Liver (tissue), 9 donors: ENCODE measurements around the gene GPR39. TPM values are rescaled to one million over a fixed set of nuclear protein-coding genes. Genes with fewer than 3 reads are reported as not detected.

Experiments
- DNase-seq: peaks from one replicate; pipeline ENCODE4 v3.0.0-alpha.2; 2017; ENCODE audit warnings: low spot score
- H3K27ac ChIP-seq, 2 donors: one replicate each; pipeline ENCODE4 v1.7.0; 2013; ENCODE audit warnings: inconsistent platforms in 2 of 2, low read length in 2 of 2, control low read depth in 1 of 2, low read depth in 1 of 2, mild to moderate bottlenecking in 1 of 2
- H3K27me3 ChIP-seq, 4 donors: one replicate each; pipeline versions ENCODE4 v1.6.1 to v1.7.0; 2013; ENCODE audit warnings: low read length in 3 of 4, inconsistent platforms in 1 of 4, mild to moderate bottlenecking in 1 of 4, moderate library complexity in 1 of 4; ENCODE audit not compliant: control insufficient read depth in 4 of 4, insufficient read depth in 4 of 4
- H3K36me3 ChIP-seq, 4 donors: one replicate each; pipeline versions ENCODE4 v1.6.1 to v1.7.0; 2013; ENCODE audit warnings: low read length in 3 of 4, mild to moderate bottlenecking in 3 of 4, low read depth in 1 of 4, moderate library complexity in 1 of 4; ENCODE audit not compliant: control insufficient read depth in 4 of 4, insufficient read depth in 3 of 4
- H3K4me1 ChIP-seq, 4 donors: one replicate each; pipeline versions ENCODE4 v1.6.1 to v1.7.0; 2013; ENCODE audit warnings: low read length in 3 of 4, mild to moderate bottlenecking in 3 of 4, moderate library complexity in 1 of 4; ENCODE audit not compliant: control insufficient read depth in 4 of 4, insufficient read depth in 4 of 4
- H3K4me3 ChIP-seq, 3 donors: one replicate each; pipeline versions ENCODE4 v1.6.1 to v1.7.0; 2013; ENCODE audit warnings: low read length in 3 of 3, control low read depth in 1 of 3, low read depth in 1 of 3, mild to moderate bottlenecking in 1 of 3
- H3K9ac ChIP-seq, 2 donors: one replicate each; pipeline ENCODE4 v1.7.0; 2013; ENCODE audit warnings: low read length in 2 of 2, mild to moderate bottlenecking in 2 of 2, moderate library complexity in 2 of 2, control low read depth in 1 of 2, low read depth in 1 of 2
- H3K9me3 ChIP-seq, 4 donors: one replicate each; pipeline versions ENCODE4 v1.6.1 to v1.7.0; 2013; ENCODE audit warnings: low read length in 3 of 4; ENCODE audit not compliant: control insufficient read depth in 4 of 4
- CTCF ChIP-seq: fragments of 150-350 bp; IDR thresholded peaks from 2 replicates; pipeline ENCODE4 v1.5.1; 2017; ENCODE audit warnings: improper control_type of control experiment, low read depth, low read length; ENCODE audit not compliant: missing input control
- EGR1 ChIP-seq, 2 donors: IDR thresholded peaks; 2 replicates each; pipeline ENCODE4 v1.6.1; 2016 to 2018; ENCODE audit warnings: antibody characterized with exemption in 2 of 2, low read depth in 2 of 2
- FOXA1 ChIP-seq: IDR thresholded peaks from 2 replicates; pipeline ENCODE4 v1.6.1; 2016; ENCODE audit warnings: antibody characterized with exemption
- FOXA2 ChIP-seq: IDR thresholded peaks from 2 replicates; pipeline ENCODE4 v1.6.1; 2016; ENCODE audit warnings: antibody characterized with exemption
- GABPA ChIP-seq, 2 donors: IDR thresholded peaks in 1 of 2; conservative IDR thresholded peaks in 1 of 2; 2 replicates each; pipeline ENCODE4 v1.6.1; 2016; ENCODE audit warnings: antibody characterized with exemption in 2 of 2, mild to moderate bottlenecking in 1 of 2, moderate library complexity in 1 of 2
- HNF4A ChIP-seq, 2 donors: conservative IDR thresholded peaks; 2 replicates each; pipeline ENCODE4 v1.6.1; 2016; ENCODE audit warnings: antibody characterized with exemption in 2 of 2, mild to moderate bottlenecking in 2 of 2
- HNF4G ChIP-seq: IDR thresholded peaks from 2 replicates; pipeline ENCODE4 v1.6.1; 2016; ENCODE audit warnings: antibody characterized with exemption
- JUND ChIP-seq, 2 donors: IDR thresholded peaks; 2 replicates each; pipeline ENCODE4 v1.6.1; 2016; ENCODE audit warnings: antibody characterized with exemption in 2 of 2
- MAX ChIP-seq: IDR thresholded peaks from 2 replicates; pipeline ENCODE4 v1.6.1; 2016; ENCODE audit warnings: antibody characterized with exemption
- NR2F2 ChIP-seq: IDR thresholded peaks from 2 replicates; pipeline ENCODE4 v1.6.1; 2016; ENCODE audit warnings: antibody characterized with exemption
- RAD21 ChIP-seq, 2 donors: IDR thresholded peaks; 2 replicates each; pipeline ENCODE4 v1.6.1; 2016; ENCODE audit warnings: antibody characterized with exemption in 2 of 2, mild to moderate bottlenecking in 2 of 2
- REST ChIP-seq: IDR thresholded peaks from 2 replicates; pipeline ENCODE4 v1.6.1; 2016; ENCODE audit warnings: antibody characterized with exemption, mild to moderate bottlenecking
- RXRA ChIP-seq, 2 donors: IDR thresholded peaks; 2 replicates each; pipeline ENCODE4 v1.6.1; 2017 to 2018; ENCODE audit warnings: antibody characterized with exemption in 2 of 2, mild to moderate bottlenecking in 1 of 2
- SP1 ChIP-seq: IDR thresholded peaks from 2 replicates; pipeline ENCODE4 v1.6.1; 2018; ENCODE audit warnings: antibody characterized with exemption, mild to moderate bottlenecking
- TAF1 ChIP-seq: conservative IDR thresholded peaks from 2 replicates; pipeline ENCODE4 v1.6.1; 2016; ENCODE audit warnings: antibody characterized with exemption, mild to moderate bottlenecking
- YY1 ChIP-seq: IDR thresholded peaks from 2 replicates; pipeline ENCODE4 v1.6.1; 2016; ENCODE audit warnings: antibody characterized with exemption, mild to moderate bottlenecking
- ZBTB33 ChIP-seq: IDR thresholded peaks from 2 replicates; pipeline ENCODE4 v1.6.1; 2016; ENCODE audit warnings: antibody characterized with exemption
- WGBS: extraction: QIAGEN DNeasy Blood & Tissue Kit; methylation state at CpG from one replicate; pipeline ENCODE4 v1.1.7; 2013; 5-methylcytosine and 5-hydroxymethylcytosine counted together
- polyA plus RNA-seq, 2 donors: library from polyadenylated mRNA; stranded (reverse) in 1 of 2; unstranded in 1 of 2; fragments of 200-250 nt in 1 of 2; fragments of >200 nt in 1 of 2; fragmentation: Nextera tagmentation in 1 of 2; extraction: Ambion mirVana in 1 of 2; gene quantifications; one replicate each; pipeline versions ENCODE4 v1.2.1 to v1.2.3, GENCODE V29; 2013 to 2015
- total RNA-seq, 2 donors: library from RNA; depleted of rRNA; stranded (reverse); fragments of >200 nt; gene quantifications; one replicate each; pipeline ENCODE4 v1.2.3, GENCODE V29; 2014
- donor health status: healthy.
- donor health status: healthy.
- donor health status: healthy.
- donor health status: healthy.
- donor health status: healthy.

GPR39 gene
- total and polyA plus RNA-seq, 4 donors, result 2.2 to 13.0 (median 2.8) TPM

- H3K27ac ChIP-seq, result no peak overlapping the region
- no peak overlapping the region for H3K4me3 ChIP-seq
- no peak for DNase-seq
- no peaks in the 10 kb centered on the region for H3K27me3 ChIP-seq
- H3K9ac ChIP-seq, result no peak overlapping the region
- H3K4me1 ChIP-seq, result no peaks in the 10 kb centered on the region
- 85% methylated on average over 3 of the region's 3 CpGs for WGBS
- no peaks in the 10 kb centered on the region for H3K9me3 ChIP-seq
- no peaks in the 10 kb centered on the region for H3K36me3 ChIP-seq
- no peak for TF ChIP-seq REST
- no peak for TF ChIP-seq YY1
- no peak for TF ChIP-seq MAX
- TF ChIP-seq GABPA (IDR thresholded peaks at IDR 0.05 in 1 of 2, conservative IDR thresholded peaks at IDR 0.05 in 1 of 2), result no peak
- no peak for TF ChIP-seq ZBTB33
- no peak for TF ChIP-seq TAF1
- no peak for TF ChIP-seq FOXA2
- no peak for TF ChIP-seq HNF4A (conservative IDR thresholded peaks at IDR 0.05)
- no peak for TF ChIP-seq FOXA1
Measured at GRCh38 chr2:132573444-132574007, 156.9 kb downstream of the GPR39 start.

- Histone ChIP-seq H3K4me1 (peaks cover 0 to 6% (median 0%) of the 10 kb centered on the region in 4 donors), H3K27me3 (no peaks in the 10 kb centered on the region), H3K27ac (no peak overlapping the region), H3K9ac (no peak overlapping the region), H3K36me3 (no peaks in the 10 kb centered on the region), H3K9me3 (no peaks in the 10 kb centered on the region), H3K4me3 (no peak overlapping the region)
- DNase-seq, result no peak
- 75% methylated on average over 2 of the region's 2 CpGs for WGBS
- no peak for TF ChIP-seq ZBTB33
- TF ChIP-seq MAX, result no peak
- TF ChIP-seq HNF4G, result no peak
- TF ChIP-seq NR2F2, result no peak
- TF ChIP-seq TAF1, result no peak
- no peak for TF ChIP-seq FOXA2
- TF ChIP-seq RXRA (IDR thresholded peaks at IDR 0.05), result no peak
- no peak for TF ChIP-seq GABPA (IDR thresholded peaks at IDR 0.05 in 1 of 2, conservative IDR thresholded peaks at IDR 0.05 in 1 of 2)
- no peak for TF ChIP-seq SP1
- no peak for TF ChIP-seq EGR1 (IDR thresholded peaks at IDR 0.05; ENCODE audit: low read depth in 2 of 2)
- no peak for TF ChIP-seq FOXA1
- no peak for TF ChIP-seq CTCF
- no peak for TF ChIP-seq YY1
- no peak for TF ChIP-seq HNF4A (conservative IDR thresholded peaks at IDR 0.05)
- TF ChIP-seq REST, result no peak
- no peak for TF ChIP-seq RAD21 (IDR thresholded peaks at IDR 0.05)
- TF ChIP-seq JUND (IDR thresholded peaks at IDR 0.05), result no peak
Measured at GRCh38 chr2:132577686-132578085, 161.1 kb downstream of the GPR39 start.
